ENCODE measurements around the gene CDC42BPB.
A peak's percentile ranks its signal among the peaks of the same experiment; 100 is the strongest.
"Not testable (repeated sequence)": the region's sequence is repeated elsewhere in the genome, so short reads cannot be mapped to it uniquely, and the experiment has no call there.

Gene CDC42BPB

GRCh38 chr14:103073367-103073875 lies 16.1 kb upstream of the CDC42BPB start:
- no peak for DNase-seq

DNA sequence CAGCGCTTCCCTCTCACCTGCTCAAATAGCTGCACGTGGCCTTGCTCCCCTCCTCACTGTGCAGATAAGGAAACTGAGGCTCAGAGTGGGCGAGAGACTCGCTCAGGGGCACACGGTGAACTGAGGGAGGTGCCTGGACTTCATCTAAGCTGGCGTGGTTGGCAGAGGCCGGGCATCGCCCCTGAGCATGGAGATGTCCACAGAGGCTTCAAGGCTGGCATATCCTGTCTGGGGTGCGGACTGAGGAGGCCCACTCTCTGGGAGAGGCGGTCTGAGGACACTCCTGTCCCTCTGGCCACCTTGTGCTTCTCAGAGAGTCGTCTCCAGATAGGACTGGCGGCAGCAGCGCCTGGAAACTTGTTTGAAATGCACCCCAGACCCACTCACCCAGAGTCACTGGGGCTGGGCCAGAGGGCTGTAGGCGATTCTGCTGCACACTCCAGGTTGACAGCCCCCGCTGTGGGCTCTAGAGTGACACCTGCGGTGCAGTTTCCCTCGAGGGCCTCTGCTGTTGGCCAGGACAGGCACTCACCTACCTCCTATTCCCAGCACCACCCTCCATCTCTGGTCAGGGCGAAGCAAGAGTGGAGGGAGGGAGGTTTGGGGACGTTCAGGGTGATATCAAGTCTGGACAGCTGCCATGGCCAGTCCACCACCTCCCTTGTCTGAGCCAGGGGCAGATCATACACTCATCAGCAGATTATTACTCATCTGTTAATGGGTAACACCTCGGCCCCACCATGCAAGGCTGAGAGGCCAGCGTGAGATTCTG lies 15.4 kb upstream of the CDC42BPB start:
- DNase-seq = no peak

DNA sequence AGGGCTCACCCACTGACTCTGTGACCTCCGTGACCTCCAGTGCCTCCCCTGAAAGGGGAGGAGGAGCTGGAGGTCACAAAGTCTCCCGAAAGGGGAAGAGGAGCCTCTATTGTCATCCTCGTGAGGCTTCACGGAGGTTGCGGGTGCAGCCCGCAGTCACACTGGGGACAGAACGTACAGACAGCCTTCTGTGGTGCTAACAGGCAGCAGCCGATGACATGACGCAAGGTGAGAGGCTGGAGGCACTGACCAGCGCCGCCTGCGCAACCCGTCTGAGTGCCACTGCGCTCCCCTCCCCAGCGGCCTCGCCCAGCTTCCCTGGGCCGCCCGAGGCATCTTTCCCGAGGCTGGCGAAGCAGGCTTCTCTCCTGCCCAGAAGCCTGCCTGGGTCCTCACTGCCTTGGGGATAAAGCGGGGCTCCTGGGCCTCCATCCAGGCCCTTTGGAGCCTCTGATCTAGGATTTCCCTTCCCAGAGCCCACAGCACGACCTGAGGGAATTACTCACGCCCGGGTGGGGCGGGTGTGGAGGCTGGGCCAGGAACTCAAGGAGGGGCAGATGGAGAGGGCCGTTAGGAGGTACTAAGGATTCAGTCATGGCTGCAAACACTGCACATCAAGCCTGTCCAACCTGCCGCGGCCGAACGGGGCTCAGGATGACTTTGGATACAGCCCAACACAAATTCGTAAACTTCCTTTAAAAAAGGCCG lies 14.3 kb upstream of the CDC42BPB start:
- no peak for DNase-seq

- no peak for DNase-seq
Observed at GRCh38 chr14:103070971-103071542, 13.7 kb upstream of the CDC42BPB start.

DNA sequence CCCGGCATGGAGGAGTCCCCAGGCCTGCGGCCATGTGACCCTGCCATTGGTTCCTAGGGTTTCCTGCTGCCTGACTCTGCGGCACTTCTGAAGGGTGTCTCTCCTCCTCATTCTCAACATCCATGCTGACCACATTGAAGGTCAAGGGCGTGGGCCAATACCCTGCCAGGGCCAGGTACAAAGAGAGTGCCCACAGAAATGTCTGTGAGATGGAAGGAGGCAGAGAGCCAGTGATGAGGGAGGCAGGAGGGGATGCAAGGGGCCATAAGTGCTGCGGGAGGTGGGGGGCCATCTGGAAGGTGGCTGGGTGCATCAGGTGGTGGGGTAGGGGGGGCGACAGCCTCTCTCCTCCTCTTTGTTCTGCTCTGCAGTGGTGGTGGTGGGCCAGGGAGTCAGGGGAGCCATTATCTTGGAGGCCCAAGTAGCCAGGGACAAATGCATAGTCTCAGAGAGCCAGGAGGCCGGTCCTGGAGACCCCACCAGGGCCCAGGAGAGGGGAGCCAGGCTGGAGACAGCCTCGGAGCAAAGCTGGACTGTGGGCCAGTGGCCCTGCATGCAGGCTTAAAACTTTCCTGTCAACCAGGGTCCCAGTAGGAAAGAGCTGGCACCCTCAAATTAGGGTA lies 13.0 kb upstream of the CDC42BPB start:
- DNase-seq = no peak

DNA sequence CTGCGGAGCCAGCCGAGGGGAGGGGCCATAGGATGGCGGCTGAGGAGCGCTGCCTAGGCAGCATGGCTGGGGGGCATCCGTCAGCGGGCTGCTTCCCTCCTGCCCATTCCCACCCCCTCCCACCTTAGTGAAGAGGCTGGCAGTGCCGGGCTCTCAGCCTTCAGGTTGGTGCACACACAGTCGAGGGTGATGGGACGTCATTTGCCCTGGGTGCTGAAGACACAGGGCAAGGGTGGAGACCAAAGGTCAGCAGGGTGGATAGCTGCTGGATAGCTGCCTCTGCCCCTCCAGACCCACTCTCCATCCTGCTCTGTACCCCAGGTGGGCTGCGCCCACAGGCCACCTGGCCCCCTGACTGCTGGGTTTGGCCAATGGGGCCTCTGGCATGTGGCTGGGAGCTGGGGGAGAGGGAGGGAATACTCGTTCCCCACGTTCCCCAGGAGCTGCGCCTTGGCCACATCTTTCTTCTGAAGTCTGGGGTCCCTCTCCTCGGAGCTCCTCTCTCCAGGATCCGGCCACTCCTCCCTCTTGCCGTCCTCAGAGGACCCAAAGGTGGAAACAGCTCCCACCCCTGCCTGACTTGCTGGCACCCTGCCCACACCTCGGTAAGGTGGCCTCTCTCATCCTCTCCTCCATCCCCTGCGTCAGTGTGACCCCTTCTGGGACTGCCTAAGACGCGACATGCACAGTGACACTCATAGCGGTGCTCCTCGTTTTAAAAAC lies 11.2 kb upstream of the CDC42BPB start:
- no peak for DNase-seq

- peak; percentile 57 for DNase-seq
Observed at GRCh38 chr14:103067231-103067954, 10.0 kb upstream of the CDC42BPB start.

- DNase-seq = no peak
Observed at GRCh38 chr14:103066399-103066798, 9.1 kb upstream of the CDC42BPB start.

GRCh38 chr14:103065861-103066260 lies 8.5 kb upstream of the CDC42BPB start:
- no peak for DNase-seq

- DNase-seq = no peak
Observed at GRCh38 chr14:103064978-103065377, 7.6 kb upstream of the CDC42BPB start.

GRCh38 chr14:103064436-103064835 lies 7.1 kb upstream of the CDC42BPB start:
- DNase-seq = no peak

DNA sequence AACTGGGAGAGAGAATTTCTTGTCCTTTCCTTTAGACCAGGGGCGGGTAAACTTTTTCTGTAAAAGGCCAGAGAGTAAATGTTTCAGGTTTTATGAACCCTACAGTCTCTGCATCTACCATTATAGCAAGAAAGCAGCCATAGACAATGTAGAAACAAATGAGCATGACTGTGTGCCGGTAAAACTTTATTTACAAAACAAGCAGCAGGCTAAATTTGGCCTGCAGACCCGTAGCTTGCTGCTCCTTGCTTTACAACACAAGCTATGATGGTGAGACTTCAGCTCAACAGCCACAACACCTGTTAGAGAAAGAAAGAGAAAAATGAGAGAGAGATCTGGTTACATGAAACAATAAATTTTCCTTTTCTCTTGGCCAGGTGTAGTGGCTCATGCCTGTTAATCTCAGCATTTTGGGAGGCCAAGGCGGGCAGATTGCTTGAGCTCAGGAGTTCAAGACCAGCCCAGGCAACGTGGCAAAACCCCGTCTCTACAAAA lies 4.2 kb upstream of the CDC42BPB start:
- DNase-seq = no peak

DNA sequence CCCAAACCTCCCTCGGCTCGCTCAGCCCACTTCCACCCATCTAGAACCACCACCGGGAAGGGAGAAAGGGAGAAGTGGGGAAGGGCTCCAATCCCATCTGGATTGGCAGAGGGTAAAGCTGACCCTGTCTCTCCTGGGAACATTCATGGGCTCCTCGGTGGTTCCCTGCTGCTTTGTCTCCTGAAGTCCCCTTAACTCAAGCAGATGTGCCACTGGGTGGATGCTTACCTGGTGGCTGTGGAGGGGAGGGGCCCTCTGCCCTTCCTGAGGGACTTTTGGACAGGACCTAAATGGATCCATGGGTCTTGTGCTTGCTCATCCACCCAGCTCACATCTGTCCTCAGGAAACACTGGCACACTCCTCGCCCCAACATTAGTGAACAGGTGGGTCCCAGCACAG lies 2.2 kb upstream of the CDC42BPB start:
- DNase-seq = no peak

DNA sequence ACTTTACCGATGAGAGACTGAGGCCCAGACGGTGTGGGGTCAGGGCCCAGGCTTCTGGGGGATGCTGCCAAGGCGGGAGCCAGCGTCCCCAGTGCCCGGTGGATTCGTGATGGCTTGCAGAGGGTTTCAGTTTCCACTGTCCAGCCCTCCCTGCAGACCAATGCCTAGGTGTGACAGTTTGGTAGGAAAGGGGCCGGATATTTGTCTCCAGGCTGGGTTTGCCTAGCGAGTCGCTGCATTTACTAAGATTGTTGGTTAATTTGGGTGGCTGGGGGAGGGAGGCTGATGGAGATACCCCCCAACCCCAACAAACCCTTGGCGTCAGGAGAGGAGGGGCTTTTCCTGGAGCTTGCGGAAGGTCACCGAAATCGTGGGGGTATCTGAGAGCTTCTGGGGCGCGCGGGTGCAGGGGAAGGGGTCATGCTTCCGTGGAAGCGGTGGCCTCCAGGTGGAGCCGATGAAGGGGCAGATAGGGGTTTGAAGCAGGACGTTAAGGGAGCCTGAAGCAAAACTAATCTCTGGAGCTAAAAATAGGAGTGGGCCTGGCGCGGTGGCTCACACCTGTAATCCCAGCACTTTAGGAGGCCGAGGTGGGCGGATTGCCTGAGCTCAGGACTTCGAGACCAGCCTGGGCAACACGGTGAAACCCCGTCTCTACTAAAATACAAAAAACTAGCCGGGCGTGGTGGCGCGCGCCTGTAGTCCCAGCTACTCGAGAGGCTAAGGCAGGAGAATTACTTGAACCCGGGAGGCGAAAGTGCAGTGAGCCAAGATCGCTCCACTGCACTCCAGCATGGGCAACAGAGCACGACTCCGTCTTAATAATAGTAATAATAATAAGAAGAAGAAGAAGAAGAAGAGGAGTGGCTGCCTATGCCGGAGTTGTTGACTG lies 1.1 kb upstream of the CDC42BPB start:
- peak; percentile 28 for DNase-seq

DNA sequence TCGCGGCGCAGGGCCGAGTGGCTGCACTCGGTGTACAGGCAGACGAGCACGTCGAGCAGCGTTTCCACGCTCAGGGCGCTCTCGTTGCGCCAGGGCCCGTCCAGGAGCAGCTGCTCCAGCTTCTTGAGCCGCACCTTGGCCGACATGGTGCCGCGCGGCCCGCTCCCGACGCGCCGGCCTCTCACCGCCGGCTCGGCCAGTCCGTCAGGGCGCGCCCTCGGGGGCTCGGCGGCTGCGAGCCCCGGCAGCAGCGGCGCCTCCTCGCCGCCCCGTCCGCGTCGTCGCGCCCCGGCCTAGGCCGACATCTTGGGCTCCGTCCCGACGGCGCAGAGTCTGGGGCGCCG lies 349 bp downstream of the CDC42BPB start:
- DNase-seq = no peak

GRCh38 chr14:103056322-103057027 lies 874 bp downstream of the CDC42BPB start:
- DNase-seq = peak; percentile 85

DNA sequence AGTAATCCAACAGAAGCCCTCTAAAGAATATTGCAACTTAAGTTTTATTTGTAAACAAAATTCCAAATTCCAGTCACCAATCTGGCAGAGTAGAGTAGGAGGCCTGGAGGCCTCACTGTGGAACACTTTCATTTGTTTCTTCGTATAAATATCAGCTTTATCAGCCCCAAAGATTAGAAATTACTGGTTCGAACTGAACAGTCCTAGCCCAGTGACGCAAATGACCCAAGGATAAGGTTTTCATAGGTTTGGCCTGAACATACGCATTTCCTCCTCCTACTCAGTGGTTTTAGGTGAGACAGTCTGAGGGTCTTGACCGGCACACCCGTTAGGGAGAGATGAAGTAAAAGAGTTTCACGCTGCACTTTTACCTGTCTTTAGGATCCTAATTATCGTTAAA lies 1.7 kb downstream of the CDC42BPB start:
- DNase-seq = no peak

GRCh38 chr14:103052407-103052806 lies 4.9 kb downstream of the CDC42BPB start:
- DNase-seq = no peak

- DNase-seq = no peak
Observed at GRCh38 chr14:103050935-103051334, 6.4 kb downstream of the CDC42BPB start.

DNA sequence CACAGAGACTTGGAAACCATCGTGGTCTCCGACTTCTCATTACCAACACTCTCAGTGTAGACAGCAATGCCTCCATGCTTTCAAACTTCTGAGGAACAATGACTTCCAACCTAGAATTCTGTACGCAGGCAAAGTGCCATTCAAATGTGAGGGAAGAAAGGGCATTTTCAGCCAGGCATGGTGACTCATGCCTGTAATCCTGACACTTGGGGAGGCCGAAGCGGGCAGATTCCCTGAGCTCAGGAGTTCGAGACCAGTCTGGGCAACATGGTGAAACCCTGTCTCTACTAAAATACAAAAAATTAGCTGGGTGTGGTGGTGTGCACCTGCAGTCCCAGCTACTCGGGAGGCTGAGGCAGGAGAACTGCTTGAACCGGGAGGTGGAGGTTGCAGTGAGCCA lies 9.9 kb downstream of the CDC42BPB start:
- not testable (repeated sequence) for DNase-seq
